HCT116 (cell line): ENCODE measurements around the gene SAT1. TPM values are rescaled to one million over a fixed set of nuclear protein-coding genes. Genes with fewer than 3 reads are reported as not detected.
A peak's percentile ranks its signal among the peaks of the same experiment; 100 is the strongest.

Experiments used
- ATAC-seq: fragments of 200-7000 bp; cut with Tn5 transposase; 2 replicates; pipeline ENCODE4 v1.9.1; 2020; ENCODE audit warnings: mild to moderate bottlenecking, moderate library complexity
- BruUV-seq: library from RNA; stranded (reverse); fragments of 400-500 nt; replicated peaks from 2 replicates; lab custom pipeline; 2021; lab: Mats Ljungman, UMichigan
- CTCF ChIA-PET: fragments of 300-600 bp; sonication (Branson Sonifier 250); formaldehyde crosslinking; loops from one replicate; lab custom pipeline; 2021; ENCODE audit warnings: antibody characterized with exemption; lab: Charles Lee
- POLR2A ChIA-PET: fragments of 300-600, 350-600 bp; sonication (Branson Sonifier 250); formaldehyde crosslinking; loops from one replicate; lab custom pipeline; 2021; ENCODE audit warnings: antibody characterized with exemption; lab: Charles Lee
- RAD21 ChIA-PET, 2 experiments: fragments of 300-600 bp; sonication (Branson Sonifier 250); formaldehyde crosslinking; loops; one replicate each; lab custom pipeline; 2023; ENCODE audit warnings: low total read pairs in 2 of 2; ENCODE audit not compliant: uncharacterized antibody in 2 of 2, unreplicated experiment in 2 of 2, low non-redundant PET in 1 of 2; lab: Charles Lee
- DNase-seq: peaks from one replicate; pipeline ENCODE4 v3.0.0-alpha.2; 2010; ENCODE audit warnings: low read depth, low spot score
- H2AFZ ChIP-seq: fragments of 200-600 bp; shearing (Covaris generic), sonication (generic); 2 replicates; pipeline ENCODE4 v1.6.1; 2017; ENCODE audit warnings: low read depth, mixed run types, mixed read lengths, antibody characterized with exemption, low read length; ENCODE audit not compliant: poor library complexity, severe bottlenecking
- H3K27ac ChIP-seq: 2 replicates; pipeline ENCODE4 v1.5.1; 2012; ENCODE audit warnings: low read depth, low read length
- H3K27me3 ChIP-seq: fragments of 200-600 bp; sonication (generic); 2 replicates; pipeline ENCODE4 v1.6.1; 2016; ENCODE audit warnings: mixed run types, low read length, mixed read lengths; ENCODE audit not compliant: insufficient read depth
- H3K36me3 ChIP-seq, 2 experiments: fragments of 200-500 bp in 1 of 2; fragments of 200-600 bp in 1 of 2; sonication (Bioruptor generic) in 1 of 2; sonication (generic) in 1 of 2; 2 replicates each; pipeline versions ENCODE4 v1.5.1 to v1.6.1; 2014 to 2016; ENCODE audit warnings: low read length in 2 of 2, inconsistent platforms in 1 of 2, mixed read lengths in 1 of 2, mixed run types in 1 of 2; ENCODE audit not compliant: insufficient read depth in 2 of 2, control insufficient read depth in 1 of 2
- H3K4me1 ChIP-seq, 2 experiments: fragments of 200-600 bp in 1 of 2; sonication (generic) in 1 of 2; 2 replicates each; pipeline versions ENCODE4 v1.5.1 to v1.6.1; 2012 to 2017; ENCODE audit warnings: low read length in 2 of 2, inconsistent platforms in 1 of 2, mild to moderate bottlenecking in 1 of 2, mixed read lengths in 1 of 2, mixed run types in 1 of 2, moderate library complexity in 1 of 2; ENCODE audit not compliant: insufficient read depth in 2 of 2, control insufficient read depth in 1 of 2
- H3K4me2 ChIP-seq: fragments of 200-600 bp; sonication (generic); 2 replicates; pipeline ENCODE4 v1.6.1; 2017; ENCODE audit warnings: mixed run types, low read length, mixed read lengths
- H3K4me3 ChIP-seq, 2 experiments: fragments of 200-600 bp in 1 of 2; sonication (generic) in 1 of 2; replicated peaks in 1 of 2; 2 replicates each; pipeline ENCODE4 v1.5.1; 2011 to 2016; ENCODE audit warnings: low read length in 2 of 2, control low read depth in 1 of 2, low read depth in 1 of 2, mild to moderate bottlenecking in 1 of 2, mixed read lengths in 1 of 2, mixed run types in 1 of 2
- H3K79me2 ChIP-seq: fragments of 200-600 bp; sonication (generic); 2 replicates; pipeline ENCODE4 v1.6.1; 2017; ENCODE audit warnings: mild to moderate bottlenecking, mixed run types, low read length, moderate library complexity, mixed read lengths; ENCODE audit not compliant: insufficient read depth
- H3K9ac ChIP-seq: fragments of 200-600 bp; sonication (generic); 2 replicates; pipeline ENCODE4 v1.6.1; 2016; ENCODE audit warnings: low read length, mixed read lengths
- H3K9me2 ChIP-seq: fragments of 200-600 bp; sonication (generic), shearing (Covaris generic); 2 replicates; pipeline ENCODE4 v1.6.1; 2017; ENCODE audit warnings: mixed run types, mild to moderate bottlenecking, moderate library complexity; ENCODE audit not compliant: insufficient read depth
- H3K9me3 ChIP-seq, 2 experiments: fragments of 200-500 bp in 1 of 2; fragments of 200-600 bp in 1 of 2; sonication (Bioruptor generic) in 1 of 2; sonication (generic) in 1 of 2; 2 replicates each; pipeline ENCODE4 v1.6.1; 2014 to 2017; ENCODE audit warnings: low read length in 2 of 2, mixed read lengths in 2 of 2, inconsistent platforms in 1 of 2, low read depth in 1 of 2, mild to moderate bottlenecking in 1 of 2, mixed run types in 1 of 2, moderate library complexity in 1 of 2; ENCODE audit not compliant: control insufficient read depth in 1 of 2, insufficient read depth in 1 of 2
- H4K20me1 ChIP-seq: fragments of 200-600 bp; sonication (generic), shearing (Covaris generic); 2 replicates; pipeline ENCODE4 v1.6.1; 2017; ENCODE audit warnings: mixed run types, mild to moderate bottlenecking, moderate library complexity; ENCODE audit not compliant: insufficient read depth
- ELF1 ChIP-seq: IDR thresholded peaks from 2 replicates; pipeline ENCODE4 v1.6.1; 2012; ENCODE audit warnings: low read depth, borderline replicate concordance
- FOSL1 ChIP-seq: IDR thresholded peaks from 2 replicates; pipeline ENCODE4 v1.6.1; 2012; ENCODE audit warnings: low read depth
- POLR2A ChIP-seq: IDR thresholded peaks from 2 replicates; pipeline ENCODE4 v1.7.0; 2011; ENCODE audit warnings: borderline replicate concordance; ENCODE audit not compliant: insufficient read depth, insufficient read length; ENCODE audit errors: extremely low read depth
- POLR2AphosphoS5 ChIP-seq: IDR thresholded peaks from 2 replicates; pipeline ENCODE4 v1.6.1; 2011; ENCODE audit warnings: mild to moderate bottlenecking, low read depth, low read length, moderate library complexity
- SP1 ChIP-seq: IDR thresholded peaks from 2 replicates; pipeline ENCODE4 v1.6.1; 2012; ENCODE audit warnings: low read depth
- SRF ChIP-seq: IDR thresholded peaks from 2 replicates; pipeline ENCODE4 v1.6.1; 2012; ENCODE audit warnings: low read depth
- ZNF274 ChIP-seq: fragments of 200-500 bp; sonication (Bioruptor generic); IDR thresholded peaks from 2 replicates; pipeline ENCODE4 v1.6.1; 2014; ENCODE audit warnings: mild to moderate bottlenecking, low read depth, low read length, inconsistent platforms
- intact Hi-C: fragments of 100-400 bp; cut with micrococcal nuclease; formaldehyde crosslinking; loops from 2 replicates; pipeline ENCODE4 v1.10.0; 2022
- total RNA-seq: library from RNA; stranded (reverse); gene quantifications from one replicate; pipeline ENCODE4 v1.2.1, GENCODE V29; 2021; ENCODE audit not compliant: unreplicated experiment

Gene SAT1
- total RNA-seq, 1 experiment from 2014 or later, result 821 TPM

DNA sequence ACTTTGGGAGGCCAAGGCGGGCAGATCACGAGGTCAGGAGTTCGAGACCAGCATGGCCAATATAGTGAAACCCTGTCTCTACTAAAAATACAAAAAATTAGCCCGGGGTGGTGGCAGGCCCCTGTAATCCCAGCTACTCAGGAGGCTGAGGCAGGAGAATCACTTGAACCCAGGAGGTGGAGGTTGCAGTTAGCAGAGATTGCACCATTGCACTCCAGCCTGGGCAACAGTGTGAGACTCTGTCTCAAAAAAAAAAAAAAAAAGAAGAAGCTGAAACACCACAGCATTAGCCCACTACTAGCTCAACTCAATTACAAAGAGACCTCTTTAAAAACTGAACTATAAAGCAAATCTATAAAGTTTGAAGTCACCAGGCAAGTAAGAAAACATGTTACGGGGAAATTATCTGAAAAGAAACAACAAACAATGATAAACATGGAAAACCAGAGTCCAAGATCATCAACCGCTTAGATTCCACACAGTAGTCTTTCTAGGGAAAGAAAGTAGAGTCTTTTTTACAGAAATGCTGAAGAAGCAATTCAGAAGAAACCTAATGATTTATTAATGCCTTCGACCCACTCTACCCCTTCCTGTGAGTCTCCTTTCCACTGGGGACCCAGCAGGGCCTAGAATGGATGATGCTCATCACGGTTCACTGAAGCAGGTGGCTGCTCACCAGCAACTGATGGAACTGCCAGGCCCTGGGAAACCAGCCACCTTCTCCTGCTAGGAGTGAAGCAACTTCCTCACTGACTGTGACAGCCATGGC is 6.6 kb downstream of the SAT1 start:
- Histone ChIP-seq H3K79me2 (peaks cover 7% of the 10 kb centered on the region; the same call in 1 of the 2 replicates), H4K20me1 (0 out of 2 replicates have a peak, but pooled peaks cover 6% of the 10 kb centered on the region), H3K4me1 (peaks cover 25 to 35% of the 10 kb centered on the region in 2 experiments), H3K27me3 (no peaks in the 10 kb centered on the region), H3K4me2 (no peak overlapping the region), H3K36me3 (peaks cover 2 to 8% of the 10 kb centered on the region in 2 experiments; a peak in 2 of 4 replicates), H2AFZ (no peak overlapping the region), H3K9me3 (no peaks in the 10 kb centered on the region), H3K4me3 (no peak overlapping the region), H3K27ac (0 out of 2 replicates have a peak overlapping the region, but pooled peaks have one; percentile 14), H3K9me2 (no peaks in the 10 kb centered on the region), H3K9ac (no peak overlapping the region)
- RAD21 ChIA-PET, result no interaction called here
- CTCF ChIA-PET, result no interaction called here
- ATAC-seq (no peak), DNase-seq (no peak)
- POLR2A ChIA-PET, result interaction anchor here (7.7 kb wide), 1 partner anchor 112 kb away, joined by 75 read pairs; no protein-coding TSS in a partner anchor
- TF ChIP-seq SRF (no peak), SP1 (no peak)
- no TSS peak for BruUV-seq
- intact Hi-C loops, result loop anchor here (2.0 kb wide), 1 partner anchor 17 kb away; no protein-coding TSS in a partner anchor

DNA sequence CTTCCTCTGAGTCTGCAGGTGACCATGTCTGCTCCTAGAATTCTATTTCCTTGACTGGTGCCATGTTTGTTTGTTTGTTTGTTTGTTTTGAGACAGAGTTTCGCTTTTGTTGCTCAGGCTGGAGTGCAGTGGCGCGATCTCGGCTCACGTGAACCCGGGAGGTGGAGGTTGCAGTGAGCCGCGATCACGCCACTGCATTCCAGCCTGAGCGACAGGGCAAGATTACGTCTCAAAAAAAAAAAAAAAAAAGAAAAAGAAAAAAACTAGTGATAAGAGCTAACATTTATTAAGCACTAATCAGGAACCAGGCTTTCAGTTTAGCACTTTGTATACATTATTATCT is 7.2 kb downstream of the SAT1 start:
- CTCF ChIA-PET, result no interaction called here
- H4K20me1 ChIP-seq, result 0 out of 2 replicates have a peak, but pooled peaks cover 2% of the 10 kb centered on the region
- no peaks in the 10 kb centered on the region for H3K27me3 ChIP-seq
- TF ChIP-seq POLR2AphosphoS5, result no peak
- no peak for TF ChIP-seq ELF1
- no peak for TF ChIP-seq SRF
- TF ChIP-seq POLR2A, result no peak
- no peak for TF ChIP-seq ZNF274
- no peak for TF ChIP-seq FOSL1
- TF ChIP-seq, all 23 proteins: peak for 0
- H3K36me3 ChIP-seq, result peaks cover 0 to 5% of the 10 kb centered on the region in 2 experiments; a peak in 1 of 4 replicates
- no peaks in the 10 kb centered on the region for H3K9me2 ChIP-seq
- no peak overlapping the region for H3K27ac ChIP-seq
- intact Hi-C loops, result no loop called here
- no peak overlapping the region for H3K4me2 ChIP-seq
- RAD21 ChIA-PET, result no interaction called here
- no peak overlapping the region for H3K4me3 ChIP-seq
- no peak overlapping the region for H2AFZ ChIP-seq
- ATAC-seq, result no peak
- no peak for DNase-seq
- 0 out of 2 replicates have a peak, but pooled peaks cover 2% of the 10 kb centered on the region for H3K79me2 ChIP-seq
- no peak overlapping the region for H3K9ac ChIP-seq
- peaks cover 30% of the 10 kb centered on the region in 2 experiments for H3K4me1 ChIP-seq
- POLR2A ChIA-PET, result interaction anchor here (1.6 kb wide), 1 partner anchor 17 kb away, joined by 4 read pairs; no protein-coding TSS in a partner anchor
- BruUV-seq, result no TSS peak
- H3K9me3 ChIP-seq, result no peaks in the 10 kb centered on the region
